GM21515 (cell line): ENCODE measurements around the gene ADNP2.

Source experiments
- ATAC-seq: cut with Tn5 transposase; IDR thresholded peaks from one replicate; pipeline ENCODE4 v1.9.1; 2021; ENCODE audit not compliant: unreplicated experiment

The ADNP2 gene

GRCh38 chr18:80108739-80109675 is at the start of gene ADNP2:
Gene ADNP2, plus strand, starts transcription at chr18:80109262. Its CDS starts 8,281 bp downstream, at chr18:80117543.
- peak; percentile 64 for ATAC-seq

- ATAC-seq: no peak
These were observed 49.1 kb upstream of the ADNP2 start for GRCh38 chr18:80059945-80060344.

- no peak for ATAC-seq
These were observed 43.4 kb upstream of the ADNP2 start for GRCh38 chr18:80065705-80066104.

DNA sequence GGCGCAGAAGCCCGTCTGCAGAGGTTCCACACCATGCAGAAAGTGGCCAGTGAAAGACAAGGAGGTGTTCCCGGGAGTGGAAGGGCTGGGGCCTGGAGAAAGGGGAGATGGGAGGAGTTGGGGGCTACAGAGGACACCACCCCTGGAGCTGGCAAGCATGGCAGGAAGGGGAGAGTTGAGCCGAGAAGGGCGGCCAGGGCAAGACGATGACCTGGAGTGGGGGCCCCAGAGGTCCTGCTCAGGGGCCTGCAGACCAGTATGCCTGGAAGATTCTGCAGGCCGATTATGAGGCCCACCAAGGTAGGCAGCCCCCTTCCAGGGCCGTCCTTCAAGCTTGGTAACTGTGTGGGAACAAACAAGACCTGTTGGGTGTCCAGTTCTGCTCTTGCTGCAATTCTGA is 41.7 kb upstream of the ADNP2 start:
- ATAC-seq: no peak

GRCh38 chr18:80067897-80068296 is 41.2 kb upstream of the ADNP2 start:
- ATAC-seq: no peak

DNA sequence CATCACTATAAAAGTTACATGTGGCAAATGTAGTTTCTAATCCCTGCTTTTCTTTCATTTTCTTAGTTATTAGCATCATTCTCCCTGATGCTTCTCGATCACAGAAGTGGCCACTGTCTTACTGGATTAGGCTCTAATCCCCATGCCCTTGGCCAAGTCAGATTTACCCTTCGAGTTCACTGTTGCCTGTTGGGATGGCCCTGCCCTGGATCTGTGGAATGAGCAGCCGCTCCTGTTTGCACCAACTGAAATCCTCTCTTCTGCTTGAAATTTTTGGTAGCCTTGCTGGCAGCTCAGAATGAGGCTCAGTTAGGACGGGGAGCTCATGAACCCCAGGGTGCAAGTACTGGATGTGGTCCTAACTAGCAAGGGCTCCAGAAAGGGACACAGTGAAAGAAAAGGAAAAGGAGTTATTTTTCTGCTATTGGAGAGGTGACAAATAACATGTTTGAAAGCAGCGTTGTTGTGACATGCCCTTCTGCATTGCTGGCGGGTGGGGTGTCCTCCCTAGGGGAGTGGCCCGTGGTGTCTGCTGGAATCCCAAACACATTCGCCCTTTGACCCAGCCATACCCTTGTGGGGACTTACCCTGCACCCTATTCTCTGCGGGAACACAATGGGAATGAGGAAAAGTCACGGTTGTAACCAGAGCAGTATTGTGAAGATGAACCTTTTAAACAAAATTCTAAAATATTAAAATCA is 40.3 kb upstream of the ADNP2 start:
- ATAC-seq: no peak

DNA sequence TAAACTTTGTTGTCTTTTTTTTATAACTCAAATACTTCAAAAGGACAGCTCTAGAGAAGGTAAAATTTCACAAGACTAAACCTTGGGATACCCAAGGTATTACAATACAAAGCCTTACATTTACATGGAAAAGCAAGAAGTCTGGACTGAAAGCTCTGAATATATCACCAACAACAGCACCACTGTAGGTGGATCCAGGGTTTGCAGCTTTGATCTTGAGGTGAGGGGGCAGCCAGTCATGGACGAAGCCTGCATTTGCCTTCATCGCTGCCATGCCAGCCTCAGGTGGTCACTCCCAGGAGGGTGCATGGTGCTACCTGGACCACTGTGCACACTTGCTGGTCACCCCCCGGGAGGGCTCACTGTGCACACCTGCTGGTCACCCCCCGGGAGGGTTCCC is 38.2 kb upstream of the ADNP2 start:
- ATAC-seq: no peak

- no peak for ATAC-seq
These were observed 34.9 kb upstream of the ADNP2 start for GRCh38 chr18:80074183-80074582.

DNA sequence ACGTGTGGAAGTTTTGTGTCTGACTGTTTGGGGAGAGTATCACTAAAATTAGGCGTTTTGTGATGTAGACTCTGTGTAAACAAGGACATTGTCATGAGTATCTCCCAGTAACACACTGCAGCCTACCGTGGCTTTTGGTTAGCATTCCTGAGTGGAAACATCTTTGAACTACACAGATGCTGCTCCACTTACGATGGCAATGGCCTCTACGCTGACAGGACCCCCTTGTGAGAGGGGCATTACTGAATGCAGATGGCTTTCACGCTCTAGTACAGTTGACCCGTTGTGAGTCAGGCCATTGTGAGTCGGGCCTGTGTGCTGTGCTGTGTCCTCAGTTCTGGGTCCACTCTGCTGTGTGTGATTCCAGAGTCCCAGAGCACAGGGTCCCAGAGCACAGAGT is 34.4 kb upstream of the ADNP2 start:
- ATAC-seq: no peak

DNA sequence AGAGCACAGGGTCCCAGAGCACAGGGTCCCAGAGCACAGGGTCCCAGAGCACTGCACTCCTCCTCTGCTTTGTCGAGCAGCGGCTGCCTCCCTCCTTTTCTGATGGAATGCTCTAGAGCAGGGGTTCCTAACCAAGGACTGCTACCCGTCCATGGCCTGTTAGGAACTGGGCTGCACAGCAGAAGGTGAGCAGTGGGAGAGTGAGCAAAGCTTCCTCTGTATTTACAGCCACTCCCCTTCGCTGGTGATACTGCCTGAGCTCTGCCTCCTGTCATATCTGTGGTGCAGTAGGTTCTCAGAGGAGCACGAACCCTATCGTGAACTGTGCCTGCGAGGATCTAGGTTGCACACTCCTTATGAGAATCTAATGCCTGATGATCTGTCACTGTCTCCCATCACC is 33.1 kb upstream of the ADNP2 start:
- ATAC-seq: no peak

- ATAC-seq: no peak
These were observed 32.7 kb upstream of the ADNP2 start for GRCh38 chr18:80076379-80076778.

GRCh38 chr18:80077873-80078272 is 31.2 kb upstream of the ADNP2 start:
- ATAC-seq: no peak

GRCh38 chr18:80086281-80086680 is 22.8 kb upstream of the ADNP2 start:
- no peak for ATAC-seq

DNA sequence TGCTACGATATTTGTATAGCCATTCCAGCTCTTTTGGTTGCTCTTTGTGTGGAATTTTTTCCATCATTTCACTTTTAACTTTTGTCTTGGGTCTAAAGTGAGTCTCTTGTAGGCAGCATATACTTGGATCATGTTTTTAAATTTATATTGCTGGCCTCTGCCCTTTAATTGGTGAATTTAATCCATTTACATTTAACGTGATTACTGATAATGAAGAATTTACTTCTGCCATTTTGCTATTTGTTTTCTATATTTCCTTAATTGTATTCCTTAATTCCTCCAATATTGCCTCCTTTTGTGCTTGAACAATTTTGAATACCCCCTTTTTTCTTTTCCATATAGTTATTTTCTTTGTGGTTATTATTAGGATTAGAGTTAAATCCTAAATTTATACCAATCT is 21.0 kb upstream of the ADNP2 start:
- ATAC-seq: no peak

GRCh38 chr18:80088823-80089222 is 20.2 kb upstream of the ADNP2 start:
- ATAC-seq: no peak

DNA sequence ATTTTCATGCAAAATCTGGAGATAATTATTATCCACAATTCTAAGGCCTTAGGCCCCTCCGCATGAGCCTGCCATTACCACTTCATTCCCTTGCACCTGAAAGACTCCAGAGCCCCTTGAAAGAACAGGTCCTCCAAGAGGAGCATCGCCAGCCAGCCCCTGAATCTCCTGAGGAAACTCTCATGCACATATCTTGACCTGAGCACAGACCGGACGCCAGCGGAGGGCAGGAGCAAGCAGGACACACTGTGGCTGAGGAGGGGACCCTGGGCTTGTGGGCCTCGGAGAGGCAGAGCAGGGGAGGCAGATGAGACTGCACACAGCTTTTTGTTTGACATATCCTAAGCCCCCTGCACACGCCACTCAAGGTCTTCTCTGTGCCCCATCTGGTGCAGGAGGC is 13.6 kb upstream of the ADNP2 start:
- ATAC-seq: no peak

GRCh38 chr18:80096032-80096565 is 13.0 kb upstream of the ADNP2 start:
- ATAC-seq: no peak

- ATAC-seq: no peak
These were observed 11.9 kb upstream of the ADNP2 start for GRCh38 chr18:80097201-80097600.

GRCh38 chr18:80103231-80103630 is 5.8 kb upstream of the ADNP2 start:
- ATAC-seq: no peak

DNA sequence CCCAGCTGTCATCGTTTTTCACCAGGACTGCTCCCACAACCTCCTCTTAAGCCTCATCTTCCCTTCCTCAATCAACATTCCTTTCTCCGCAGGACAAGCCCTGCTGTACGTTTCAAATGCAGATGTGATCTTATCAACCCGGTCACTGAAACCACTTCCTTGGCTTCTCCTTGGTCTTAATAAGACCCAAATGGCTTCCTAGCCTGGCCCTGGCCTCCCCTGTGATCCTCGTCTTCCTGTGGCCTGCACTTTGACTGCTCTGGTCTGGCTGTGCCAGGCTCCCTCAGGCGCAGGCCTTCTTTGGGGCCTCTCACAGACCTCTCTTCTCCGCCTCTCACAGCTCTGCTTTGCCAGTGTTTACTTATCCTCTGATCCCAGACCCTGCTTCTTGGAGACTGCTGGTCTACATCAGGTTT is 4.7 kb upstream of the ADNP2 start:
- no peak for ATAC-seq

DNA sequence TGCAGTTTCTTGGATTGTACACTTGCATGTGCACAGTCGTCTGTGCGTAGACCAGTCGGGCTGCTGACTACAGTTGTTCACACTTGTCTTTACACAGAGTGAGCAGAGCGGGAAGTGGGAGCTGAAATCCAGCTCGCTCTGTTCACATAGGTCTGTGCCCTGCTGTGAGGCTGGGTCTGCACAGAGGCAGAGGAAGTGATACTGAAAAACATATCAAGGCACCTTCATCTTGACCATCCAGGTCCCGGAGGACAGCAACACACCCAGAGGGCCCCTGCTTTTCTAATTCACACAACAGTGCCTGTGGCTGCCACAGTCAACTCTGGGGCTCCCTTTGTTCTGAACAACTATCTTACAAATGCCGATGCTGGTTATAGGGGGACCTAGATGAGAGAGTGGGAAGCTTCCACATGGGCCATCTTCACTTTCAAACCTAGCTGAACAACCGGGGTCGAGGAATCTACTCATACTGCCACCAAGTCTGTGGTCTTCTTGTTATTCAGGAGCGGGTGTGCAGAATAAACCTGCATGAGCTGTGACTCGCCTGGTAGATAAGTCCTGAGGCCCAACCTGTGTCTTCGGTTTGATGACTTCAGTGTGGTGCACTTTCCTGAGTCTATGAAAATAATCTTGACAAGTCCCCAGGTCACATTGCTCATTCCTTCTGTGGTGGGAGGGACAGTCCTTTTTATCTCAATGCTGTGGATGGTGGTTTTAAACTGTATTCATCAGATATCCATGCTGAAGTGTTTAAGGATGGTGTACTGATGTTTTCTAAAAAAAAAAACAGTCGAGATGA is 3.5 kb upstream of the ADNP2 start:
- ATAC-seq: peak; percentile 43
